SK-N-SH treated with all-trans-retinoic acid at 6 μM for 48 hours (cell line): Measurements from ENCODE around the gene SUPT3H.

Experiments
- ATAC-seq: fragments of 200-7000 bp; cut with Tn5 transposase; 3 replicates; pipeline ENCODE4 v1.9.1; 2020; ENCODE audit warnings: mild to moderate bottlenecking, moderate library complexity
- ARNTL ChIP-seq: fragments of 450-650 bp; formaldehyde crosslinking; IDR thresholded peaks from 2 replicates; pipeline ENCODE4 v1.5.0; 2020; ENCODE audit warnings: low read depth, mild to moderate bottlenecking, moderate library complexity, borderline replicate concordance
- BACH2 ChIP-seq: fragments of 250-450 bp; sonication (Bioruptor Pico); IDR thresholded peaks from 2 replicates; pipeline ENCODE4 v1.9.0; 2021; ENCODE audit warnings: mild to moderate bottlenecking, borderline replicate concordance
- CSDC2 ChIP-seq: fragments of 250-450 bp; sonication (Bioruptor Pico); IDR thresholded peaks from 2 replicates; pipeline ENCODE4 v1.5.0; 2020; ENCODE audit warnings: mild to moderate bottlenecking, moderate library complexity
- ESRRG ChIP-seq: fragments of 250-450 bp; sonication (Bioruptor Pico); IDR thresholded peaks from 2 replicates; pipeline ENCODE4 v1.6.1; 2021; ENCODE audit warnings: mild to moderate bottlenecking
- GLIS3 ChIP-seq: fragments of 250-450 bp; sonication (Bioruptor Pico); IDR thresholded peaks from 2 replicates; pipeline ENCODE4 v1.5.0; 2020; ENCODE audit warnings: mild to moderate bottlenecking, moderate library complexity
- ISL1 ChIP-seq: fragments of 250-450 bp; sonication (Bioruptor Pico); IDR thresholded peaks from 2 replicates; pipeline ENCODE4 v2.1.2; 2022; ENCODE audit warnings: mild to moderate bottlenecking, moderate library complexity
- PPARA ChIP-seq: fragments of 250-450 bp; sonication (Bioruptor Pico); IDR thresholded peaks from 2 replicates; pipeline ENCODE4 v1.5.0; 2020; ENCODE audit warnings: mild to moderate bottlenecking, borderline replicate concordance
- RARB ChIP-seq: fragments of 250-450 bp; sonication (Bioruptor Pico); IDR thresholded peaks from 2 replicates; pipeline ENCODE4 v1.8.0; 2021; ENCODE audit warnings: mild to moderate bottlenecking, moderate library complexity
- SNAI2 ChIP-seq: fragments of 250-450 bp; sonication (Bioruptor Pico); IDR thresholded peaks from 2 replicates; pipeline ENCODE4 v1.5.0; 2020; ENCODE audit warnings: mild to moderate bottlenecking, moderate library complexity
- TCF4 ChIP-seq: fragments of 250-450 bp; sonication (Bioruptor Pico); IDR thresholded peaks from 2 replicates; pipeline ENCODE4 v1.8.0; 2021; ENCODE audit warnings: mild to moderate bottlenecking, moderate library complexity, borderline replicate concordance
- TOX ChIP-seq: fragments of 250-450 bp; sonication (Bioruptor Pico); IDR thresholded peaks from 2 replicates; pipeline ENCODE4 v1.8.0; 2021; ENCODE audit warnings: mild to moderate bottlenecking, moderate library complexity, borderline replicate concordance
- TSHZ2 ChIP-seq: fragments of 250-450 bp; sonication (Bioruptor Pico); IDR thresholded peaks from 2 replicates; pipeline ENCODE4 v1.5.0; 2020; ENCODE audit warnings: mild to moderate bottlenecking, moderate library complexity
- ZFP30 ChIP-seq: fragments of 450-650 bp; formaldehyde crosslinking; IDR thresholded peaks from 2 replicates; pipeline ENCODE4 v1.5.0; 2022; ENCODE audit warnings: mild to moderate bottlenecking, moderate library complexity
- ZNF565 ChIP-seq: fragments of 450-650 bp; formaldehyde crosslinking; conservative IDR thresholded peaks from 2 replicates; pipeline ENCODE4 v1.5.0; 2020; ENCODE audit warnings: low read depth, mild to moderate bottlenecking, moderate library complexity
- ZNF70 ChIP-seq: fragments of 450-650 bp; formaldehyde crosslinking; IDR thresholded peaks from 2 replicates; pipeline ENCODE4 v1.5.0; 2020; ENCODE audit warnings: mild to moderate bottlenecking, moderate library complexity
- ZNF8 ChIP-seq: fragments of 450-650 bp; formaldehyde crosslinking; IDR thresholded peaks from 2 replicates; pipeline ENCODE4 v1.5.0; 2020; ENCODE audit warnings: mild to moderate bottlenecking, moderate library complexity
- TF ChIP-seq, protein P1 (sequence below): fragments of 250-450 bp; sonication (Bioruptor Pico); IDR thresholded peaks from 2 replicates; pipeline ENCODE4 v1.5.1; 2021; ENCODE audit warnings: mild to moderate bottlenecking, moderate library complexity
- TF ChIP-seq, protein P2 (sequence below): fragments of 250-450 bp; sonication (Bioruptor Pico); IDR thresholded peaks from 2 replicates; pipeline ENCODE4 v1.5.1; 2020; ENCODE audit warnings: low read depth, mild to moderate bottlenecking, moderate library complexity
- TF ChIP-seq, protein P3 (sequence below): fragments of 250-450 bp; sonication (Bioruptor Pico); IDR thresholded peaks from 2 replicates; pipeline ENCODE4 v1.8.0; 2021; ENCODE audit warnings: low read depth, mild to moderate bottlenecking, moderate library complexity, borderline replicate concordance

The SUPT3H gene

GRCh38 chr6:45420909-45421708, 43.4 kb upstream of the SUPT3H start:
- peak; percentile 3; the same call in 2 of the 3 replicates for ATAC-seq
- no peak for TF ChIP-seq ZNF8
- TF ChIP-seq ZNF70 (CRISPR knock-in tag) = no peak
- TF ChIP-seq ZNF565 (CRISPR knock-in tag) = no peak
- no peak for TF ChIP-seq ESRRG (CRISPR knock-in tag)
- no peak for TF ChIP-seq ARNTL (CRISPR knock-in tag)
- no peak for TF ChIP-seq ZFP30 (CRISPR knock-in tag)
- TF ChIP-seq TOX (CRISPR knock-in tag) = no peak
- TF ChIP-seq, protein P1, sequence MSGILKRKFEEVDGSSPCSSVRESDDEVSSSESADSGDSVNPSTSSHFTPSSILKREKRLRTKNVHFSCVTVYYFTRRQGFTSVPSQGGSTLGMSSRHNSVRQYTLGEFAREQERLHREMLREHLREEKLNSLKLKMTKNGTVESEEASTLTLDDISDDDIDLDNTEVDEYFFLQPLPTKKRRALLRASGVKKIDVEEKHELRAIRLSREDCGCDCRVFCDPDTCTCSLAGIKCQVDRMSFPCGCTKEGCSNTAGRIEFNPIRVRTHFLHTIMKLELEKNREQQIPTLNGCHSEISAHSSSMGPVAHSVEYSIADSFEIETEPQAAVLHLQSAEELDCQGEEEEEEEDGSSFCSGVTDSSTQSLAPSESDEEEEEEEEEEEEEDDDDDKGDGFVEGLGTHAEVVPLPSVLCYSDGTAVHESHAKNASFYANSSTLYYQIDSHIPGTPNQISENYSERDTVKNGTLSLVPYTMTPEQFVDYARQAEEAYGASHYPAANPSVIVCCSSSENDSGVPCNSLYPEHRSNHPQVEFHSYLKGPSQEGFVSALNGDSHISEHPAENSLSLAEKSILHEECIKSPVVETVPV = no peak
- TF ChIP-seq PPARA (CRISPR knock-in tag) = no peak
- TF ChIP-seq BACH2 = no peak
- TF ChIP-seq SNAI2 = no peak
- TF ChIP-seq TCF4 (CRISPR knock-in tag) = no peak
- no peak for TF ChIP-seq GLIS3 (CRISPR knock-in tag)

- no peak for ATAC-seq
- TF ChIP-seq, protein P2, sequence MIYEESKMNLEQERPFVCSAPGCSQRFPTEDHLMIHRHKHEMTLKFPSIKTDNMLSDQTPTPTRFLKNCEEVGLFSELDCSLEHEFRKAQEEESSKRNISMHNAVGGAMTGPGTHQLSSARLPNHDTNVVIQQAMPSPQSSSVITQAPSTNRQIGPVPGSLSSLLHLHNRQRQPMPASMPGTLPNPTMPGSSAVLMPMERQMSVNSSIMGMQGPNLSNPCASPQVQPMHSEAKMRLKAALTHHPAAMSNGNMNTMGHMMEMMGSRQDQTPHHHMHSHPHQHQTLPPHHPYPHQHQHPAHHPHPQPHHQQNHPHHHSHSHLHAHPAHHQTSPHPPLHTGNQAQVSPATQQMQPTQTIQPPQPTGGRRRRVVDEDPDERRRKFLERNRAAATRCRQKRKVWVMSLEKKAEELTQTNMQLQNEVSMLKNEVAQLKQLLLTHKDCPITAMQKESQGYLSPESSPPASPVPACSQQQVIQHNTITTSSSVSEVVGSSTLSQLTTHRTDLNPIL (CRISPR knock-in tag) = no peak
- no peak for TF ChIP-seq BACH2
- no peak for TF ChIP-seq CSDC2 (CRISPR knock-in tag)
Observed at GRCh38 chr6:45420083-45420908, 42.6 kb upstream of the SUPT3H start.

DNA sequence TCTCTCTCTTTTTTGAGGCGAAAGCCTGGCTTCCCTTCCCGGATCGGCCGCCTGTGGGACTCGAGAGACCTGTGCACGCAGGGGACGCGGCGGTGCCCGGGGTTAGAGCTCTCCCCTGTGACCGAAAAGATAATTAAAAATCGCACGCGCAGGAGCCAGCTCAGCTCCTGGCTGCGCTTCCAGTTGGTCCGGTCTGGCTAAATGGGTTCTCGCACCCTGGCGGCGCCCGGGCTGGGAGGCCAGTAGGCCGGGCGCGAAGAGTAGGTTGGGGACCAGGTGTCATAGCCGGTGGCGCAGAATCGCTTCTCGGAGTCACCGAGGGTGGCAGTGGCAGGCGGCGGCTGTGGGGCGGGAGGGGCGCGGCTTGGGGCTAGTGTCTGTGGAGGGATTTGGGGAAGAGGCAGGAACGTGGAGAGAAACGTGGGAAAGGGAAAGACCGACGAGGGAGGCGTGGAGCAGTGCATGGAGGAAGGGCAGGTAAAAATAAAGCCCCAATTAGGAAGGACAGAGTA, 41.9 kb upstream of the SUPT3H start:
- ATAC-seq = peak; percentile 33
- TF ChIP-seq TCF4 (CRISPR knock-in tag) = no peak
- TF ChIP-seq ESRRG (CRISPR knock-in tag) = no peak
- no peak for TF ChIP-seq ZFP30 (CRISPR knock-in tag)
- no peak for TF ChIP-seq GLIS3 (CRISPR knock-in tag)
- no peak for TF ChIP-seq ZNF8
- TF ChIP-seq TSHZ2 = no peak
- TF ChIP-seq, protein P3, sequence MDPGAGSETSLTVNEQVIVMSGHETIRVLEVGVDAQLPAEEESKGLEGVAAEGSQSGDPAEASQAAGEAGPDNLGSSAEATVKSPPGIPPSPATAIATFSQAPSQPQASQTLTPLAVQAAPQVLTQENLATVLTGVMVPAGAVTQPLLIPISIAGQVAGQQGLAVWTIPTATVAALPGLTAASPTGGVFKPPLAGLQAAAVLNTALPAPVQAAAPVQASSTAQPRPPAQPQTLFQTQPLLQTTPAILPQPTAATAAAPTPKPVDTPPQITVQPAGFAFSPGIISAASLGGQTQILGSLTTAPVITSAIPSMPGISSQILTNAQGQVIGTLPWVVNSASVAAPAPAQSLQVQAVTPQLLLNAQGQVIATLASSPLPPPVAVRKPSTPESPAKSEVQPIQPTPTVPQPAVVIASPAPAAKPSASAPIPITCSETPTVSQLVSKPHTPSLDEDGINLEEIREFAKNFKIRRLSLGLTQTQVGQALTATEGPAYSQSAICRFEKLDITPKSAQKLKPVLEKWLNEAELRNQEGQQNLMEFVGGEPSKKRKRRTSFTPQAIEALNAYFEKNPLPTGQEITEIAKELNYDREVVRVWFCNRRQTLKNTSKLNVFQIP = no peak

DNA sequence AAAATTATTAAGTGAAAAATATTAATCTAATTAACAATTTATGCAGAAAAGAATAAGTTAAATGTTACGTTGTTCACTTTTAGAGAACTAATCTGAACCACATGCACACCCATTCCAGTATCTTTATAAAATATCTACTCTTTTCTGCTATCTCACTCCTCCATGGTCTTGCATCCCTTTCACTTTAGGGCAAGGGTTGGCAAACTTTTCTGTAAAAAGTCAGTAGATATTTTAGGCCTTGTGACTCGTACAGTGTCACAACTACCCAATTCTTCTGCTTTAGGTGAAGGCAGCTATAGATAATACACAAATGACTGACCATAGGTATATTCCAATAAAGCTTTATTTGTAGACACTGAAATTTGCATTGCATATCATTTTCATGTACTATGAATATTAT, 39.7 kb upstream of the SUPT3H start:
- TF ChIP-seq TSHZ2 (no peak), CSDC2 (CRISPR knock-in tag) (no peak), ISL1 (CRISPR knock-in tag) (no peak), TOX (CRISPR knock-in tag) (no peak), TCF4 (CRISPR knock-in tag) (no peak), ZNF565 (CRISPR knock-in tag) (no peak), ZFP30 (CRISPR knock-in tag) (no peak), RARB (CRISPR knock-in tag) (no peak), SNAI2 (no peak)
- TF ChIP-seq, protein P1 = no peak
- no peak for ATAC-seq
